Erythroblast (primary cell): ENCODE measurements around the gene TCF4.

Experiments used
- GATA1 ChIP-seq: IDR thresholded peaks from 2 replicates; pipeline ENCODE4 v1.6.1; 2011; ENCODE audit warnings: low read depth, mild to moderate bottlenecking, control low read depth, low read length, moderate library complexity
- POLR2A ChIP-seq: IDR thresholded peaks from 2 replicates; pipeline ENCODE4 v1.6.1; 2011; ENCODE audit warnings: mild to moderate bottlenecking, low read length

GRCh38 chr18:55593888-55594287 lies 5.9 kb upstream of the TCF4 start:
- TF ChIP-seq POLR2A (no peak), GATA1 (no peak)
